K562 (cell line): ENCODE data around the gene CCL5. TPM values are rescaled to one million over a fixed set of nuclear protein-coding genes. Genes with fewer than 3 reads are reported as not detected.
"Not testable (repeated sequence)": the region's sequence is repeated elsewhere in the genome, so short reads cannot be mapped to it uniquely, and the experiment has no call there.

ENCODE experiments used
- ATAC-seq: fragments of 200-7000 bp; cut with Tn5 transposase; 3 replicates; pipeline ENCODE4 v1.9.1; 2020; ENCODE audit warnings: moderate library complexity
- BruUV-seq: library from RNA; stranded (reverse); fragments of 400-500 nt; replicated peaks from 2 replicates; lab custom pipeline; 2021; lab: Mats Ljungman, UMichigan
- CTCF ChIA-PET: fragments of 300-600 bp; formaldehyde crosslinking; extraction: SDS; loops from one replicate; lab custom pipeline; 2021; ENCODE audit warnings: low intra/inter-chr PET ratio; lab: Yijun Ruan, JAX
- POLR2A ChIA-PET: fragments of 300-600, 350-650 bp; sonication (Branson Sonifier 250); formaldehyde crosslinking; extraction: SDS; loops from one replicate; lab custom pipeline; 2021; ENCODE audit warnings: antibody characterized with exemption, inconsistent platforms; lab: Yijun Ruan, JAX
- DNase-seq, 4 experiments: peaks; one replicate each; pipeline versions ENCODE4 v3.0.0 to v3.0.0-alpha.2; 2011 to 2018; ENCODE audit warnings: low spot score in 3 of 4, mixed read lengths in 3 of 4; ENCODE audit errors: extremely low read depth in 1 of 4
- FAIRE-seq: peaks from 2 replicates; lab custom pipeline; 2011; peaks lifted over from hg19 to GRCh38; lab: Jason Lieb, UNC
- H2AFZ ChIP-seq: 2 replicates; pipeline ENCODE4 v1.6.0; 2011; ENCODE audit warnings: low read depth, low read length, control low read depth, inconsistent platforms
- H3K27ac ChIP-seq: fragments of 200-600 bp; 3 replicates; pipeline ENCODE4 v1.8.0; 2011; ENCODE audit warnings: low read depth, mild to moderate bottlenecking, control low read depth, inconsistent platforms, low read length, moderate library complexity, mixed read lengths; ENCODE audit errors: extremely low read depth
- H3K27me3 ChIP-seq, 2 experiments: fragments of 300-600 bp in 1 of 2; 2 replicates in 1 of 2; 3 replicates in 1 of 2; pipeline versions ENCODE4 v1.6.0 to v1.8.0; 2011; ENCODE audit warnings: inconsistent platforms in 2 of 2, low read length in 2 of 2, mild to moderate bottlenecking in 1 of 2, mixed read lengths in 1 of 2, moderate library complexity in 1 of 2; ENCODE audit not compliant: control insufficient read depth in 2 of 2, insufficient read depth in 2 of 2
- H3K36me3 ChIP-seq: fragments of 300-600 bp; 3 replicates; pipeline ENCODE4 v1.8.0; 2011; ENCODE audit warnings: mild to moderate bottlenecking, low read length, inconsistent platforms; ENCODE audit not compliant: control insufficient read depth, insufficient read depth
- H3K4me1 ChIP-seq, 2 experiments: fragments of 200-600 bp in 1 of 2; replicated peaks in 1 of 2; 2 replicates in 1 of 2; 3 replicates in 1 of 2; pipeline versions ENCODE4 v1.5.1 to v1.8.0; 2011; ENCODE audit warnings: inconsistent platforms in 2 of 2, low read length in 2 of 2, mild to moderate bottlenecking in 1 of 2, mixed read lengths in 1 of 2, moderate library complexity in 1 of 2; ENCODE audit not compliant: control insufficient read depth in 2 of 2, insufficient read depth in 2 of 2
- H3K4me2 ChIP-seq: 2 replicates; pipeline ENCODE4 v1.6.1; 2011; ENCODE audit warnings: low read length, control low read depth, inconsistent platforms, mixed read lengths; ENCODE audit not compliant: insufficient read depth
- H3K4me3 ChIP-seq: fragments of 200-600 bp; sonication (generic), shearing (Covaris generic); 2 replicates; pipeline ENCODE4 v1.5.1; 2016; ENCODE audit warnings: control low read depth, inconsistent platforms
- H3K79me2 ChIP-seq: fragments of 200-600 bp; 3 replicates; pipeline ENCODE4 v1.8.0; 2011; ENCODE audit warnings: low read length, inconsistent platforms; ENCODE audit not compliant: control insufficient read depth, insufficient read depth
- H3K9ac ChIP-seq, 2 experiments: 2 replicates each; pipeline versions ENCODE4 v1.6.0 to v1.6.1; 2011; ENCODE audit warnings: low read depth in 2 of 2, low read length in 2 of 2, control low read depth in 1 of 2, inconsistent platforms in 1 of 2, mild to moderate bottlenecking in 1 of 2, mixed read lengths in 1 of 2; ENCODE audit not compliant: insufficient read depth in 1 of 2
- H3K9me1 ChIP-seq: one replicate; pipeline ENCODE4 v1.6.0; 2011; ENCODE audit warnings: inconsistent platforms, mild to moderate bottlenecking, low read length, moderate library complexity; ENCODE audit not compliant: control insufficient read depth, insufficient read depth
- H3K9me3 ChIP-seq: replicated peaks from 2 replicates; pipeline ENCODE4 v1.5.1; 2011; ENCODE audit warnings: low read depth, low read length, inconsistent platforms; ENCODE audit not compliant: control insufficient read depth, insufficient read depth
- H4K20me1 ChIP-seq: replicated peaks from 2 replicates; pipeline ENCODE4 v1.6.1; 2011; ENCODE audit warnings: low read length, inconsistent platforms, mixed read lengths; ENCODE audit not compliant: control insufficient read depth, insufficient read depth
- CEBPG ChIP-seq, 3 experiments: fragments of 200-800 bp in 1 of 3; sonication (Bioruptor generic) in 1 of 3; sonication (generic) in 1 of 3; formaldehyde crosslinking in 1 of 3; IDR thresholded peaks in 2 of 3; conservative IDR thresholded peaks in 1 of 3; 2 replicates each; pipeline versions ENCODE4 v1.6.1 to v1.8.0; 2016 to 2022; ENCODE audit warnings: missing compliant biosample characterization in 2 of 3, missing genetic modification characterization in 2 of 3, mild to moderate bottlenecking in 1 of 3, missing genetic modification reagents in 1 of 3
- FOSL1 ChIP-seq: fragments of 200-800 bp; sonication (Bioruptor generic); conservative IDR thresholded peaks from 2 replicates; pipeline ENCODE4 v1.6.1; 2016; ENCODE audit warnings: missing genetic modification characterization, missing compliant biosample characterization
- GABPA ChIP-seq: fragments of 200-800 bp; sonication (Bioruptor generic); conservative IDR thresholded peaks from 2 replicates; pipeline ENCODE4 v1.6.1; 2016; ENCODE audit warnings: low read depth, missing genetic modification characterization, missing compliant biosample characterization
- RAD51 ChIP-seq: fragments of 450-650 bp; IDR thresholded peaks from 2 replicates; pipeline ENCODE4 v1.7.1; 2016; ENCODE audit warnings: low read depth, mild to moderate bottlenecking, borderline replicate concordance
- WGBS: fragments of 100-300 bp; shearing (Covaris generic); methylation state at CpG from one replicate; pipeline ENCODE4 v1.1.6; 2016; ENCODE audit warnings: low coverage, mixed read lengths; ENCODE audit not compliant: insufficient coverage; ENCODE audit errors: missing lambda C conversion rate; 5-methylcytosine and 5-hydroxymethylcytosine counted together
- in situ Hi-C: fragments of 300-500 bp; cut with MboI; formaldehyde crosslinking; loops from 4 replicates; pipeline ENCODE4 v1.15.0; 2018; ENCODE audit warnings: inconsistent platforms, mixed read lengths
- intact Hi-C: fragments of 100-400 bp; cut with micrococcal nuclease; formaldehyde crosslinking; loops from 2 replicates; pipeline ENCODE4 v1.14.2; 2022
- polyA plus RNA-seq, 8 experiments: library from polyadenylated mRNA; depleted of rRNA in 4 of 8; stranded (reverse) in 5 of 8; unstranded in 3 of 8; fragments of >200 nt; fragmentation: Nextera tagmentation in 2 of 8; fragmentation: Illumina TruSeq in 1 of 8; extraction: Ambion mirVana in 2 of 8; extraction: Trizol in 1 of 8; gene quantifications; 2 replicates each; pipeline versions ENCODE4 v1.2.1 to v1.2.3, GENCODE V29; 2011 to 2014; ENCODE audit warnings: inconsistent platforms in 1 of 8, missing spikeins in 1 of 8
- total RNA-seq, 7 experiments: library from RNA; depleted of rRNA in 6 of 7; stranded (reverse); fragments of >200 nt in 6 of 7; fragmentation: Illumina TruSeq in 2 of 7; extraction: Trizol in 2 of 7; gene quantifications; 2 replicates each; pipeline versions ENCODE4 v1.2.1 to v1.2.3, GENCODE V29; 2011 to 2021; ENCODE audit warnings: low replicate concordance in 1 of 7
- TF ChIP-seq, protein P1 (sequence below): fragments of 150-350 bp; IDR thresholded peaks from 2 replicates; pipeline ENCODE4 v1.6.1; 2014; ENCODE audit warnings: low read depth, mild to moderate bottlenecking, low read length, borderline replicate concordance

CCL5 gene
- total and polyA plus RNA-seq, 9 of the 15 experiments (the other 6 are each of a cell fraction or from before 2014, with no cell fraction given) = 0.18 to 0.59 (median 0.45) TPM; not detected in 1

DNA sequence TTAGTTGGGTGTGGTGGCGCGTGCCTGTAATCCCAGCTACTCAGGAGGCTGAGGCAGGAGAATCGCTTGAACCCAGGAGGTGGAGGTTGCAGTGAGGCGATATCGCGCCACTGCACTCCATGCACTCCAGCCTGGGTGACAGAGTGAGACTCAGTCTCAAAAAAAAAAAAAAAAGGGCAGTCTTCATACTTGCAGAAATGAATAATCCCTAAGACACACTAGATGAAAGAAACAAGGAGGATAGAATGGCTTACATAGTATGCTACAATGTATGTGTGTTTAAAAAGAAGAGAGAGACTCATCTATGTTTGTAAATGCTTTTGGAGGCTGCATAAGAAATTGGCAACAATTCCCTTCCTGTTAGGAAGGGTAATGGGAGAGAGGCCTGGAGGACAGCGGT lies 17.6 kb upstream of the CCL5 start:
- WGBS = 87% methylated on average over 3 of the region's 7 CpGs
- Histone ChIP-seq H3K4me1 (peaks cover 9 to 27% of the 10 kb centered on the region in 2 experiments; a peak in 4 of 5 replicates), H2AFZ (0 out of 2 replicates have a peak overlapping the region, but pooled peaks have one; percentile 52)
- H3K27me3 ChIP-seq, in situ Hi-C loops, H3K4me3 ChIP-seq, H3K27ac ChIP-seq, H3K9me3 ChIP-seq, intact Hi-C loops, H4K20me1 ChIP-seq, H3K9me1 ChIP-seq, H3K9ac ChIP-seq, CTCF ChIA-PET, DNase-seq, H3K36me3 ChIP-seq, FAIRE-seq, H3K4me2 ChIP-seq, H3K79me2 ChIP-seq, ATAC-seq, BruUV-seq: not testable (repeated sequence)
- POLR2A ChIA-PET = interaction anchor here (1.0 kb wide), 1 partner anchor 9 kb away, joined by 4 read pairs; no protein-coding TSS in a partner anchor

DNA sequence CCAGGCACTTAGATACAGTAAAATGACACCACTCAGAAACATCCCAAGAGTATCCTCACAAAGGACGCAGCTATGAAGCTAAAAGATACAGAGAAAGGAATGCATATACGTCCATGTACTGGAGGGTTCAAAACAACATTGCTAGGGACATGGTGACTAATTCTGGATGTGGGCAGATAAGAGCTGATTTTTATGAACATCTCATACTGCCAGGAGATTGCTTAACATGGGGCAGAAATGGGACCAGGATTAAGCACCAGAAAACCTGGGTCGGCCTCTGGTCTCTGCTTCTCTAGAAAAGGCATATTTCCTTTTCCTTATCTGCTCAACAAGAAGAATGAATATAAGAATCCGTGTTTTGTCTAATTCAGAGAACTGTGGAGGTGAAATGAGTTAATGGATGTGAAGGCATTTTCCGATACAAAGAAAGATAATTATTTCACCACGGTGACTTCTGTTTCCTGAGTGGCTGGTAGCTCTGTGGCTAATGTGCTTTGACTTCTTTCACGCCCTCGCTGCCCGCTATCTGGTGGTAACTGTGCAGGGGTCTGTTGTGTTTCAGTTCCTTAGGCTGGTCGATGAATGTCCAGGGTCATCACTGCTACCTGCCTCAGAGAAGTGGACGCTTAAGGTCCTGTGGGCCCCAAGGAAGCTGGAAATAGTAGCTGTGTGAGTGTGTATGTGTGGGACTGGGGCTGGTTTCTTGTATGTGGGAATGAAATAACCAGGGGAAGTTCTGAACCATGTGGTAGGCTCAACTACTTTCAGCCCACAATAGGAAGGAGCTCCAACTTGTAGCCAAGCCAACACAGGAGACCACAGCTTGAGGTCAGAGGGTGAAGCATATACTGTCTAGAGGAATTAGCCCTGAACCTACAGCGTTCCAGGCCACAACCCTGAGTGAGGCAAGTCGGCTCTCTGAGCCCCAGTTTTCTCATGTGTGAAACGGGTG lies 15.8 kb upstream of the CCL5 start:
- Histone ChIP-seq H3K9ac (no peak overlapping the region), H3K4me2 (no peak overlapping the region), H3K79me2 (no peaks in the 10 kb centered on the region), H3K27ac (no peak overlapping the region), H3K9me3 (no peaks in the 10 kb centered on the region), H3K4me3 (no peak overlapping the region), H3K27me3 (no peaks in the 10 kb centered on the region), H2AFZ (peak overlapping the region; percentile 64), H3K36me3 (no peaks in the 10 kb centered on the region), H3K9me1 (no peaks in the 10 kb centered on the region), H4K20me1 (no peaks in the 10 kb centered on the region), H3K4me1 (peaks cover 9 to 28% of the 10 kb centered on the region in 2 experiments; a peak in 4 of 5 replicates)
- TF ChIP-seq CEBPG (CRISPR knock-in tag; IDR thresholded peaks at IDR 0.05) (no peak), CEBPG (tag; conservative IDR thresholded peaks at IDR 0.05 in 1 of 2, IDR thresholded peaks at IDR 0.05 in 1 of 2) (peak in 1 of 2 experiments; percentile 36; a peak in 1 of 4 replicates), GABPA (tag) (no peak), FOSL1 (tag) (peak; percentile 35), RAD51 (no peak)
- TF ChIP-seq, protein P1, sequence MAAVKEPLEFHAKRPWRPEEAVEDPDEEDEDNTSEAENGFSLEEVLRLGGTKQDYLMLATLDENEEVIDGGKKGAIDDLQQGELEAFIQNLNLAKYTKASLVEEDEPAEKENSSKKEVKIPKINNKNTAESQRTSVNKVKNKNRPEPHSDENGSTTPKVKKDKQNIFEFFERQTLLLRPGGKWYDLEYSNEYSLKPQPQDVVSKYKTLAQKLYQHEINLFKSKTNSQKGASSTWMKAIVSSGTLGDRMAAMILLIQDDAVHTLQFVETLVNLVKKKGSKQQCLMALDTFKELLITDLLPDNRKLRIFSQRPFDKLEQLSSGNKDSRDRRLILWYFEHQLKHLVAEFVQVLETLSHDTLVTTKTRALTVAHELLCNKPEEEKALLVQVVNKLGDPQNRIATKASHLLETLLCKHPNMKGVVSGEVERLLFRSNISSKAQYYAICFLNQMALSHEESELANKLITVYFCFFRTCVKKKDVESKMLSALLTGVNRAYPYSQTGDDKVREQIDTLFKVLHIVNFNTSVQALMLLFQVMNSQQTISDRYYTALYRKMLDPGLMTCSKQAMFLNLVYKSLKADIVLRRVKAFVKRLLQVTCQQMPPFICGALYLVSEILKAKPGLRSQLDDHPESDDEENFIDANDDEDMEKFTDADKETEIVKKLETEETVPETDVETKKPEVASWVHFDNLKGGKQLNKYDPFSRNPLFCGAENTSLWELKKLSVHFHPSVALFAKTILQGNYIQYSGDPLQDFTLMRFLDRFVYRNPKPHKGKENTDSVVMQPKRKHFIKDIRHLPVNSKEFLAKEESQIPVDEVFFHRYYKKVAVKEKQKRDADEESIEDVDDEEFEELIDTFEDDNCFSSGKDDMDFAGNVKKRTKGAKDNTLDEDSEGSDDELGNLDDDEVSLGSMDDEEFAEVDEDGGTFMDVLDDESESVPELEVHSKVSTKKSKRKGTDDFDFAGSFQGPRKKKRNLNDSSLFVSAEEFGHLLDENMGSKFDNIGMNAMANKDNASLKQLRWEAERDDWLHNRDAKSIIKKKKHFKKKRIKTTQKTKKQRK = no peak
- 49% methylated on average over 14 of the region's 14 CpGs for WGBS
- ChIA-PET CTCF (no interaction called here), POLR2A (interaction anchor here (0.6 kb wide), 1 partner anchor 1822 kb away, joined by 3 read pairs; no protein-coding TSS in a partner anchor)
- intact Hi-C loops = no loop called here
- in situ Hi-C loops = no loop called here
- DNase-seq = no peak
- FAIRE-seq = no peak
- no peak; the same call in 2 of the 3 replicates for ATAC-seq
- no TSS peak for BruUV-seq
